Ishikawa (cell line): ENCODE data around the gene PCNX3.

Experiments used
- CEBPB ChIP-seq: IDR thresholded peaks from 2 replicates; pipeline ENCODE4 v1.6.1; 2012
- EP300 ChIP-seq: IDR thresholded peaks from 2 replicates; pipeline ENCODE4 v1.6.1; 2012; ENCODE audit warnings: borderline replicate concordance
- MAX ChIP-seq: IDR thresholded peaks from 2 replicates; pipeline ENCODE4 v1.6.1; 2012
- REST ChIP-seq: IDR thresholded peaks from 2 replicates; pipeline ENCODE4 v1.6.1; 2012; ENCODE audit warnings: low read depth, mild to moderate bottlenecking
- TAF1 ChIP-seq: IDR thresholded peaks from 2 replicates; pipeline ENCODE4 v1.6.1; 2012; ENCODE audit warnings: low read depth, mild to moderate bottlenecking
- YY1 ChIP-seq: IDR thresholded peaks from 2 replicates; pipeline ENCODE4 v1.6.1; 2012; ENCODE audit warnings: low read depth

- TF ChIP-seq YY1 (no peak), MAX (no peak), REST (no peak), EP300 (no peak), TAF1 (no peak), CEBPB (no peak)
These were observed 18.9 kb downstream of the PCNX3 start for GRCh38 chr11:65634440-65634839.
